K562 (cell line): ENCODE measurements around the gene GAB1.

Source experiments
- ATF2 ChIP-seq: sonication (generic); formaldehyde crosslinking; IDR thresholded peaks from 2 replicates; pipeline ENCODE4 v1.8.1; 2022; ENCODE audit warnings: missing genetic modification reagents
- BHLHE40 ChIP-seq: IDR thresholded peaks from 2 replicates; pipeline ENCODE4 v1.6.1; 2011; ENCODE audit warnings: low read length, improper control_type of control experiment
- FOXJ3 ChIP-seq: sonication (generic); formaldehyde crosslinking; IDR thresholded peaks from 2 replicates; pipeline ENCODE4 v1.4.0; 2020; ENCODE audit warnings: mild to moderate bottlenecking, missing genetic modification reagents
- MCM2 ChIP-seq: fragments of 450-650 bp; IDR thresholded peaks from 2 replicates; pipeline ENCODE4 v1.6.1; 2017; ENCODE audit warnings: low read depth, mild to moderate bottlenecking
- NR2C2 ChIP-seq, 2 experiments: fragments of 200-800 bp in 1 of 2; sonication (Bioruptor generic) in 1 of 2; sonication (generic) in 1 of 2; formaldehyde crosslinking in 1 of 2; IDR thresholded peaks; 2 replicates each; pipeline versions ENCODE4 v1.6.1 to v1.8.0; 2016 to 2022; ENCODE audit warnings: mild to moderate bottlenecking in 1 of 2, missing compliant biosample characterization in 1 of 2, missing genetic modification characterization in 1 of 2, missing genetic modification reagents in 1 of 2
- PPARD ChIP-seq: fragments of 250-450 bp; sonication (Bioruptor Pico); IDR thresholded peaks from 2 replicates; pipeline ENCODE4 v1.8.0; 2022; ENCODE audit warnings: inconsistent platforms, mild to moderate bottlenecking, moderate library complexity
- RFX1 ChIP-seq: fragments of 450-650 bp; IDR thresholded peaks from 2 replicates; pipeline ENCODE4 v1.6.1; 2016; ENCODE audit warnings: mild to moderate bottlenecking, moderate library complexity
- RNF2 ChIP-seq: sonication (generic); IDR thresholded peaks from 2 replicates; pipeline ENCODE4 v1.6.1; 2016
- SIN3A ChIP-seq, 2 experiments: fragments of 150-350 bp in 1 of 2; IDR thresholded peaks; 2 replicates each; pipeline ENCODE4 v1.6.1; 2011 to 2016; ENCODE audit warnings: borderline replicate concordance in 2 of 2, low read depth in 2 of 2, low read length in 2 of 2, mild to moderate bottlenecking in 2 of 2, moderate library complexity in 2 of 2; ENCODE audit not compliant: control insufficient read depth in 1 of 2
- TAF1 ChIP-seq: IDR thresholded peaks from 2 replicates; pipeline ENCODE4 v1.6.1; 2011; ENCODE audit warnings: mild to moderate bottlenecking, low read length, moderate library complexity; ENCODE audit not compliant: insufficient read depth, control insufficient read depth, severe bottlenecking; ENCODE audit errors: extremely low read depth
- ZKSCAN8 ChIP-seq: fragments of 200-800 bp; sonication (Bioruptor generic); IDR thresholded peaks from 2 replicates; pipeline ENCODE4 v1.6.1; 2016; ENCODE audit warnings: missing genetic modification characterization, missing compliant biosample characterization
- ZNF121 ChIP-seq: sonication (generic); formaldehyde crosslinking; conservative IDR thresholded peaks from 2 replicates; pipeline ENCODE4 v1.8.0; 2022; ENCODE audit warnings: missing genetic modification reagents
- ZNF217 ChIP-seq: sonication (generic); formaldehyde crosslinking; IDR thresholded peaks from 2 replicates; pipeline ENCODE4 v1.8.0; 2022; ENCODE audit warnings: mild to moderate bottlenecking, missing genetic modification reagents

- TF ChIP-seq TAF1: no peak
- TF ChIP-seq ZKSCAN8 (CRISPR knock-in tag): no peak
- no peak for TF ChIP-seq SIN3A (IDR thresholded peaks at IDR 0.05; ENCODE audit: borderline replicate concordance in 2 of 2, control insufficient read depth in 1 of 2, low read depth in 2 of 2, low read length in 2 of 2)
- TF ChIP-seq BHLHE40: no peak
- TF ChIP-seq NR2C2 (CRISPR knock-in tag; IDR thresholded peaks at IDR 0.05): no peak
- TF ChIP-seq NR2C2 (tag; IDR thresholded peaks at IDR 0.05): no peak
- no peak for TF ChIP-seq ATF2 (CRISPR knock-in tag)
- TF ChIP-seq MCM2: no peak
- TF ChIP-seq ZNF217 (CRISPR knock-in tag): no peak
- TF ChIP-seq RFX1: no peak
- no peak for TF ChIP-seq FOXJ3
- no peak for TF ChIP-seq PPARD (CRISPR knock-in tag)
- no peak for TF ChIP-seq ZNF121
- no peak for TF ChIP-seq RNF2
These were observed 8.7 kb downstream of the GAB1 start for GRCh38 chr4:143345356-143345755.
